ENCODE results near the gene FBXW8.
"Not testable (repeated sequence)": the region's sequence is repeated elsewhere in the genome, so short reads cannot be mapped to it uniquely, and the experiment has no call there.

FBXW8 gene

GRCh38 chr12:117042862-117043261, 132.1 kb downstream of the FBXW8 start:
- DNase-seq = no peak

GRCh38 chr12:117044311-117044710, 133.6 kb downstream of the FBXW8 start:
- no peak for DNase-seq

DNA sequence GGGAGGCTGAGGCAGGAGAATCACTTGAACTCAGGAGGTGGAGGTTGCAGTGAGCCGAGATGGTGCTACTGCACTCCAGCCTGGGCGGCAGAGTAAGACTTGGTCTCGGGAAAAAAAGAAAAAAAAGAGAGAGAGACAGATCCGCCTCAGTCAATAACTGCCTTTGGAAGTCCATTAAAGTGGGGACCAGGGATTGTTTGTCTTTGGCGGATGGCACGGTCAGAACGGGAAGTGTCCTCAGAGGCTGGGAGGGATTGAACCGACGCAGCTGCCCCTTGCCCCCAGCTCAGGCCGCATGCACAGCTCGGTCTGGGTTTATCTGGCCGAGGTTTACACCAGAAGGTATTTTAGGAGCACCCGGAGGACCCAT, 134.0 kb downstream of the FBXW8 start:
- DNase-seq = no peak

DNA sequence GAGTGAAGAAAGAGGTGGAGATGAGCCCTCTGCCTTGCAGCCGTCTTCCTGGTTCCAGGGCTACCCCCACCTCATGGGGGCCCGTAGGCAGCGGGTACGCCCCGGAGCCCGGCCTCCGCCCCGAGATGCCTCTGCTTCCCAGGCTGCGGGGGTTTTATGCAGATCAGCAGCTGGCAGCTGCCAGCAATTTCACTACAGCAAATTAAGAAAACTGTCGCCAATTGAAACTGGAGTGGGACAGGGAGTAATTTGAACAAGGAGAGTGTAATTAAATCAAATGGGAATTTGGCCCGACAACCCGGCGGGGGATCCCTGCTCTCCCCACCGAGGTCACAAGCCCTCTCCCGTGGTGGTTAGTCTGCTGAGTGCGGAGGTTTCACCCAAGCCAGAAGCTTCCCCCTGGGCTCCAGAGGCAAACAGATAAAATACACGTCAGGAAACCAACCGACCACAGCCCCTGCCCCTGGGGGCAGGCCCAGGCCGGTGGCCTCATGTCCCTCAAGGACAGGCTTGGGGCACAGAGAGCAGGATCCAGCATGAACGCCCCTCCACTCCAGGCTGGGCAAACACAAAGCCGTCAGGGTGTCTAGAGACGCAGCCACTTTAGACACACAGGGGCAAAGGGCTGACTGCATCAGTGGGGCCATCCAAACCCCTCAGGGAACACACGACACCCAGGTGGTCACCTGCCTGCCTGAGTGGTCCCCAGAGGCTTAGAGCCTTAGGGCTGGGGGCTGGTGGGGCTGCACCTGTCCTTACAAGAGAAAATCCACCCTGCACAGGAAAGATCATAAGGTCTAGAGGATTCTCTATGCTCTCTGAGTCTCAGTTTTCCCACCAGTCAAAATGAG, 134.6 kb downstream of the FBXW8 start:
- DNase-seq = no peak

GRCh38 chr12:117046011-117046369, 135.2 kb downstream of the FBXW8 start:
- no peak for DNase-seq

DNA sequence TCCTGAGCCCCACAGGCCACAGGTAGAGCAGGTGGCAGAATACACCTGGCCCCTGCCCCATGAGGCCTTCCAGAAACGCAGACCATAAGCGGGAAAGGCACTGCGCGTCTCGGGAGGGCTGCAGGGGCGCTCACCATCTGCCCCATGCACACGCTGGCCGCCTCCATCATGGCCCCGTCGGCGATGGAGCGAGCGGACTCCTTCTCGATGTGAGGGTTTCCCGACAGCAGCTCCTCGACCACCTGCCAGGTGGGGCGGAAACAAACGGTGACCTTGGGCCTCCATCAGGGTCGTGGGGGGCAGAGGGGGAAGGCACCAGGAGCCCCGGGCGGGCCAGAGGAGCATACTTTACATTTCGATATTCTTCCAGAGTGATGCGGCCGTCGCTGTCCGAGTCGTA, 135.7 kb downstream of the FBXW8 start:
- DNase-seq = no peak

GRCh38 chr12:117046861-117047530, 136.2 kb downstream of the FBXW8 start:
- DNase-seq = no peak

GRCh38 chr12:117047810-117048584, 137.2 kb downstream of the FBXW8 start:
- no peak for DNase-seq

DNA sequence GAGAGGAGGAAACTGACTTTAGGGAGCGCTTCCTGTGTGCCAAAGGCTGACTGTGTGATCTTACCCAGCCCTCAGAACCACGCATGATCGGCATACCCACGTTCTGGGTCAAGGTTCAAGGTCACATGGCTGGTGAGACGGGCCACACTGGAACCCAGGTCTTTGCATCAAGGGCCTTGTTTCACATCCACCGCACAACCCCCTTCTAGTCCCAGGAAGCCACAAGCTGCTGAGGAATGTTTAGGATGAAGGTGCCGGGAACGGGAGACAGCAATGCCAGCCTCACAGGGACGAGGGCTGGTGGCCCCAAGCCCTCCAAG, 137.8 kb downstream of the FBXW8 start:
- DNase-seq = no peak

GRCh38 chr12:117049295-117049694, 138.5 kb downstream of the FBXW8 start:
- no peak for DNase-seq

DNA sequence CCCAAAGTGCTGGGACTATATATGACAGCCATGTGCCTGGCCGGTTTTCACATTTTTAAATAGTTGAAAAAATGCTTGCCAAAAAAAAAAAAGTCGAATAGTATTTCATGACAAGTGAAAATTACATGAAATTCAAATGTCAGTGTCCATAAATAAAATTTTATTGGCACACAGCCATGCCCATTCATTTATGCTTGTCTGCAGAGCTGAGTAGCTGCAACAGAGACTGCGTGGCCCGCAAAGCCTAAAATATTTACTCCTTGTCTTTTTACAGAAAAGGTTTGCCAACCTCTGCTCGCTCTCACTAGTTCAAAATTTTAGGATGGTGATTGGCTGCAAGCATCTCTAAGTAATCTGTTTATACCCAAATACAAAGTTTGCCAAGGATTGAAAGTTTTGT, 139.3 kb downstream of the FBXW8 start:
- no peak for DNase-seq

DNA sequence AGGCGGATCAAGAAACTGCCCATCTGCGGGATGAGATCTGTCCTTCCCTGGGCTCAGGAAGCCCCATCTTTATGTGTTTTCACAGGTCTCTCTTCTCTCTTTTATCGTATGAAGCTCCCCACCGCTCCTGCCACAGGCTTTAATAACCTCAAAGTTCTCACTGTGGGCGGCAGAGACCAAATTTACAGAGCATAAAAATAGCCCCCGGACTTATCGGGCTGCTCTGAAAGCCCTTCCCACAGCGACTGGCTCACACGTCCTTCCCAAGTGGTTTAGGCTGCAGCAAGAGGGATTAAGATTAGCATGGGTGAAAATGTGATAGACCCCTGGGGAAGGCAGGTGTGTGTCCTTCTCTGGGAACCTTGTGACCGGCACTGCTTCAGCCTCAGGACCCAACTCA, 140.6 kb downstream of the FBXW8 start:
- DNase-seq = no peak

DNA sequence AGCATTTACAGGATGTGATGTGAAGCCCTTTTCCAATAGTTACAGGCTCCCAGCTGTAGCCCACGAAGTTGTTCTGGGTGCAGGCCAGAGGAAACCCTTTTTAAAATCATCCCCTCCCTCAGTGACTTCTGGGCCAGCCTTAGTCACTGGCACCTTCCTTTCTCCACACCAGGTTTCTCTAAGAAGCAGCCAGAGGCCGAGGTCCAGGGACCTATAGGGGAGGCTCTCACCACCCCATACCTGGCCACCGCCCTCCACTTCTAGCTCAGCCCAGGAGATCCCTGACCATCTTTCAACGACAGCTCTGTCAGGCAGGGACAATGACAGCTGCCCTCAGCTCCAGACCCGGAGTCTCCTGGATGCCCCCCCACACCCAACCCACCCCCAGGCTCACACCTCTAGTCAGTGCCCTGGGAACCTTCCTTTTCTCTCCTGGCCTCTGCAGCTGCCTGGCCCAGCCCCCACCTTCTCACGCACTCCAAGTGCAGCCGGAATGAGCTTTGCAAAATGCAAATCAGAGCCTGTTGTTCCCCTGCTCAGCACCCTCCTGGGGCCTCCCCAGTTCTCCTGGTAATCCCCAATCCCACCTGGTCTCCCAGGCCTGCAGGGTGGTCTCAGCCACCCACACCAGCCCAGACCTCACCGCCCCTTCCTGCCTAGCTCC, 141.8 kb downstream of the FBXW8 start:
- no peak for DNase-seq

DNA sequence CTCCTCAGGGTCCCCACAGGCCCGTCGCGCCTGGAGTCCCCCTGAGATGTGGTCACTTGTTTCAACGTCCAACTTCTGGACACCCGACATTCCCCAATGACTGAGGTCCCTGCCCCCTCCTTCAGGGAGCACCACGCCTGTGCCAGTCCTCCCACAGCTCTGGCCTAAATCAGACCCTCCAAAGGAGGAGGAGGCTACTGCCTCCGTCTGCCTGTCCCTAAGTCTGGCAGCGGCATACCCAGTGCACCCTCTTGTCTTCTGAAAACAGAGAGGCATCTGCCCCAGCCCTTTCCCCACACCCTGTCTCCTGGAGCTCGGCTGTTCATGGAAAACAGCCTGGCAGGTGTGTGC, 142.3 kb downstream of the FBXW8 start:
- DNase-seq = no peak

GRCh38 chr12:117053597-117054201, 142.9 kb downstream of the FBXW8 start:
- no peak for DNase-seq

- no peak for DNase-seq
Measured at GRCh38 chr12:117054279-117054678, 143.5 kb downstream of the FBXW8 start.

DNA sequence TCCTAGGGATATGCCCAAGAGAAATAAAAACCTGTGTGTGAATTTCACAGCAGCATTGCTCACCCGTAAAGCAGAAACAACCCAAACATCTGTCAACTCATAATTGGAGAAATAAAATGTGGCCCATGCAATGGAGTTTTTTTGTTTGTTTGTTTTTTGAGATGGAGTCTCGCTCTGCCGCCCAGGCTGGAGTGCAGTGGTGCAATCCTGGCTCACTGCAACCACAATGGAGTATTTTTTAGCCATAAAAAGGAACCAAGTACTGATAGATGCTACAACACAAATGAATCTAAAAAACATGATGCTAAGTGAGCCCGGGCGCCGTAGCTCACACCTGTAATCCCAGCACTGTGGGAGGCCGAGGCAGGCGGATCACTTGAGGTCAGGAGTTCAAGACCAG, 146.9 kb downstream of the FBXW8 start:
- not testable (repeated sequence) for DNase-seq

DNA sequence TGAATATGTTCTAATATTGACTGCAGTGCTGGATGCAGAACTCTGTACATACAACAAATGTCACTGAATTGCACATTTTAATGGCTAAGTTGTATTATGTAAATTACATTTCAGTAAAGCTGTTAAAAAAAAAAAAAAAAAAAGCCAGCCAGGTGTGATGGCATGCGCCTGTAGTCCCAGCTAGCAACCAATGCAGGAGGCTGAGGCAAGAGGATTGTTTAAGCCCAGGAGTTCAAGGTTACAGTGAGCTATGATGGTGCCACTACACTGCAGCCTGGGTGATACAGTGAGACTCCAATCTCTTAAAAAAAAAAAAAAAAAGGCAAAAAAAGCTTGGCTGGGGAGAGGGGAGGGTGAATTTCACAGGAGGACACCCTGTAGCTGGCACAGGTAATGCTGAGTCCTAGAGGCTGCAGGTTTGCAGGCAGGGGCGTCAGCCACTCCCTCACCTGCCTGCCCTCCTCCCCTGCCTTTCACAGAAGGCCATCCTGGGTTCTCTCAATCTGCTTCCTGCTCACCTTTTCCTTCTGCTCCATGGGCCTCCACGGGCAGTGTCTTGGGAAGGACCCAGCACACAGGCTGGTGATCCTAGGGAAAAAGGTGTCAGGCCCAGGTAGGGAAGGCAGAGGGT, 147.8 kb downstream of the FBXW8 start:
- DNase-seq = no peak

GRCh38 chr12:117059156-117059555, 148.4 kb downstream of the FBXW8 start:
- DNase-seq = no peak

DNA sequence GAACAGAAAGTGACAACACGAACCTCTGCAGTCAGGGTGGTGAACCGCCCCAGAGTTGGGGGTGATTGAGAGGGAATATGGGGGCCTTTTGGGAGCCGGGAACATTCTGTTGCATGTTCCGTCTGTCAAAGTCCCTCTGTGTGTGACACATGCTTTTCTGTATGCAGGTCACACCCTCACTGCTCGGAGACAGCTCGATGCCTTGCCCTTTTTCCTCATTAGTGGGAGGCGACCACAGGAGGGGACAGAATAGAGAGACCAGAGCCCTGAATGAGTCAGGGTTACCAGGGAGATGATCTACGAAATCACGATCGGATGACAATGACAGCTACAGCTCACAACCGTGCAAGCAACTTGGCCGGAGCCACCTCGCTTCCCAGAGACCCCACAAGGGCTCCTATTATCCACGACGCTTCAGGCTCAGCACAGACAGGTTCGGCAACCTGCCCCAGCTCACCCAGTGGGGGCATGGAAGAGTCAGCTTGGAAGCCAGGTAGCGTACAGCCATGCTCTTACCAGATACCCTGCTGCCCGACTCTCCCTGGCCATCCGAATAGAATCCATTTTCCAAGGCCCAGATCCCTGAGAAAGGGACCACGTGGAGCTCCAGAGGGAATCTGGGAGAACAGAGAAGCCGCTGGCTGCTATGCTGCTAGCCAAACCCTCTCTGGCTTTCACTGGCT, 149.6 kb downstream of the FBXW8 start:
- DNase-seq = no peak

GRCh38 chr12:117060929-117061305, 150.2 kb downstream of the FBXW8 start:
- DNase-seq = no peak

DNA sequence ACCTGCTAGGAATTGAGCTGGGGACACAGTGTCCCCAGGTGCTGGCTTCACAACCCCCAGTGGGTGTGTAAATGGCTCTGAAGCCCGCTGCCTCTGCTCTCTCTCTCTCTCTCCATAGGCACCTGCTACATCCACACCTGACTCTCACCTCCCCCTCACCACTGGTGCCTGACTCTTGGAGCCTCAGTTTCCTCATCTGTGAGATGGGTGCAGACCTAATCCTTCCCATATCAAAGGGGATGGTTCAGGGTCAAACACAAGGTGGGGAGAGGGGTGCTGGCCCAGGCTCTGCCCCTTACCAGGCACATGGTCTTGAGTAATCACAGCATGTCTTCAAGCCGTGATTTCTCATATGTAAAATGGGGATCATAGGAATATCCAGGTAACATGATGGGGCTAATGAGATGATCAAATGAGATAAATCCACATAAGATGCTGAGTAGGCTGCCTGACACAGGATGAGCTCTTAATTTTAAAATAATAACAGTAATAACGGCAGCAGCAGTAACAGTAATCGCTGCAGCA, 150.9 kb downstream of the FBXW8 start:
- DNase-seq = no peak

Measured in activated naive CD4-positive, alpha-beta T cell treated with anti-CD3 and anti-CD28 coated beads, Interleukin-2, amount 50 U/mL, for 16 hours (primary cell).